HCT116 (cell line): ENCODE measurements around the gene RANGAP1.

Experiments used
- CEBPB ChIP-seq: IDR thresholded peaks from 2 replicates; pipeline ENCODE4 v1.6.1; 2012; ENCODE audit warnings: low read depth
- CTCF ChIP-seq, 3 experiments: fragments of 200-600 bp in 1 of 3; sonication (generic) in 1 of 3; IDR thresholded peaks in 2 of 3; conservative IDR thresholded peaks in 1 of 3; 2 replicates each; pipeline ENCODE4 v1.5.1; 2012 to 2017; ENCODE audit warnings: low read depth in 2 of 3, low read length in 2 of 3, antibody characterized with exemption in 1 of 3, borderline replicate concordance in 1 of 3, control low read depth in 1 of 3, mild to moderate bottlenecking in 1 of 3, mixed read lengths in 1 of 3, mixed run types in 1 of 3, moderate library complexity in 1 of 3; ENCODE audit not compliant: insufficient read depth in 1 of 3
- EZH2phosphoT487 ChIP-seq: fragments of 200-600 bp; IDR thresholded peaks from 2 replicates; pipeline ENCODE4 v1.6.1; 2018; ENCODE audit warnings: antibody characterized with exemption, borderline replicate concordance
- POLR2A ChIP-seq: IDR thresholded peaks from 2 replicates; pipeline ENCODE4 v1.7.0; 2011; ENCODE audit warnings: borderline replicate concordance; ENCODE audit not compliant: insufficient read depth, insufficient read length; ENCODE audit errors: extremely low read depth
- POLR2AphosphoS5 ChIP-seq: IDR thresholded peaks from 2 replicates; pipeline ENCODE4 v1.6.1; 2011; ENCODE audit warnings: mild to moderate bottlenecking, low read depth, low read length, moderate library complexity
- RAD21 ChIP-seq: IDR thresholded peaks from 2 replicates; pipeline ENCODE4 v1.6.1; 2012; ENCODE audit warnings: low read depth, mild to moderate bottlenecking
- REST ChIP-seq: IDR thresholded peaks from 2 replicates; pipeline ENCODE4 v1.6.1; 2012; ENCODE audit warnings: low read depth
- SIN3A ChIP-seq: IDR thresholded peaks from 2 replicates; pipeline ENCODE4 v1.6.1; 2012; ENCODE audit warnings: low read depth
- SP1 ChIP-seq: IDR thresholded peaks from 2 replicates; pipeline ENCODE4 v1.6.1; 2012; ENCODE audit warnings: low read depth
- ZBTB33 ChIP-seq: IDR thresholded peaks from 2 replicates; pipeline ENCODE4 v1.6.1; 2011; ENCODE audit warnings: mild to moderate bottlenecking, low read length, moderate library complexity; ENCODE audit not compliant: insufficient replicate concordance; ENCODE audit errors: extremely low read depth

- no peak for TF ChIP-seq CTCF (IDR thresholded peaks at IDR 0.05 in 2 of 3, conservative IDR thresholded peaks at IDR 0.05 in 1 of 3; ENCODE audit: borderline replicate concordance in 1 of 3, insufficient read depth in 1 of 3, low read depth in 2 of 3, low read length in 2 of 3)
- TF ChIP-seq POLR2A, result no peak
- TF ChIP-seq RAD21, result no peak
- TF ChIP-seq EZH2phosphoT487, result no peak
- no peak for TF ChIP-seq CEBPB
- TF ChIP-seq SP1, result no peak
- no peak for TF ChIP-seq SIN3A
- no peak for TF ChIP-seq POLR2AphosphoS5
- no peak for TF ChIP-seq REST
- TF ChIP-seq ZBTB33, result no peak
These were observed 84.8 kb downstream of the RANGAP1 start for GRCh38 chr22:41201141-41201540.
